ENCODE results near the gene SV2B. TPM values are rescaled to one million over a fixed set of nuclear protein-coding genes. Genes with fewer than 3 reads are reported as not detected.

SV2B gene
- total RNA-seq, 1 experiment from 2014 or later, result not detected

- Histone ChIP-seq H3K79me2 (ENCODE audit: low read depth) (no peaks in the 10 kb centered on the region), H3K4me1 (replicated peaks; ENCODE audit: insufficient read depth) (no peaks in the 10 kb centered on the region), H3K9me3 (ENCODE audit: insufficient read depth, low read depth) (no peaks in the 10 kb centered on the region), H3K27me3 (ENCODE audit: insufficient read depth, low read depth) (peaks cover 78% of the 10 kb centered on the region), H2AFZ (no peak overlapping the region), H3K9me2 (ENCODE audit: insufficient read depth) (no peaks in the 10 kb centered on the region), H3K27ac (no peak overlapping the region), H4K20me1 (ENCODE audit: insufficient read depth) (no peaks in the 10 kb centered on the region), H3K36me3 (ENCODE audit: low read depth) (no peaks in the 10 kb centered on the region), H3F3A (ENCODE audit: insufficient read depth, low read depth) (no peaks in the 10 kb centered on the region), H3K4me2 (no peak overlapping the region; the same call in 1 of the 2 replicates), H3K4me3 (no peak overlapping the region)
- no peak for DNase-seq
- TF ChIP-seq CTCF (conservative IDR thresholded peaks at IDR 0.05), result no peak
- ChIA-PET CTCF (no interaction called here), POLR2A (ENCODE audit: unreplicated experiment) (no interaction called here)
- BruUV-seq (replicated peaks), result no TSS peak
- intact Hi-C loops (cut with micrococcal nuclease; ENCODE audit: unreplicated experiment), result no loop called here
Observed at GRCh38 chr15:91100814-91101607, 954 bp downstream of the SV2B start.

- Histone ChIP-seq H3F3A (ENCODE audit: insufficient read depth, low read depth) (no peaks in the 10 kb centered on the region), H3K79me2 (ENCODE audit: low read depth) (no peaks in the 10 kb centered on the region), H3K27me3 (ENCODE audit: insufficient read depth, low read depth) (peaks cover 79% of the 10 kb centered on the region), H3K27ac (no peak overlapping the region), H3K9me3 (ENCODE audit: insufficient read depth, low read depth) (no peaks in the 10 kb centered on the region), H4K20me1 (ENCODE audit: insufficient read depth) (no peaks in the 10 kb centered on the region), H3K4me3 (no peak overlapping the region), H3K4me2 (no peak overlapping the region), H2AFZ (no peak overlapping the region), H3K4me1 (replicated peaks; ENCODE audit: insufficient read depth) (no peaks in the 10 kb centered on the region), H3K36me3 (ENCODE audit: low read depth) (no peaks in the 10 kb centered on the region), H3K9me2 (ENCODE audit: insufficient read depth) (no peaks in the 10 kb centered on the region)
- BruUV-seq (replicated peaks), result no TSS peak
- no peak for DNase-seq
- ChIA-PET CTCF (no interaction called here), POLR2A (ENCODE audit: unreplicated experiment) (no interaction called here)
- intact Hi-C loops (cut with micrococcal nuclease; ENCODE audit: unreplicated experiment), result no loop called here
- TF ChIP-seq EZH2 (IDR thresholded peaks at IDR 0.05; ENCODE audit: low read depth) (no peak), CTCF (conservative IDR thresholded peaks at IDR 0.05) (no peak)
Observed at GRCh38 chr15:91101608-91101920, 1.5 kb downstream of the SV2B start.

- Histone ChIP-seq H3K9me2 (ENCODE audit: insufficient read depth) (no peaks in the 10 kb centered on the region), H4K20me1 (ENCODE audit: insufficient read depth) (no peaks in the 10 kb centered on the region), H3K36me3 (ENCODE audit: low read depth) (no peaks in the 10 kb centered on the region), H3F3A (ENCODE audit: insufficient read depth, low read depth) (no peaks in the 10 kb centered on the region), H2AFZ (no peak overlapping the region), H3K4me3 (no peak overlapping the region), H3K79me2 (ENCODE audit: low read depth) (no peaks in the 10 kb centered on the region), H3K9me3 (ENCODE audit: insufficient read depth, low read depth) (no peaks in the 10 kb centered on the region), H3K27ac (no peak overlapping the region), H3K4me2 (no peak overlapping the region), H3K27me3 (ENCODE audit: insufficient read depth, low read depth) (peaks cover 76% of the 10 kb centered on the region), H3K4me1 (replicated peaks; ENCODE audit: insufficient read depth) (no peaks in the 10 kb centered on the region)
- no TSS peak for BruUV-seq (replicated peaks)
- no peak for TF ChIP-seq CTCF (conservative IDR thresholded peaks at IDR 0.05)
- TF ChIP-seq EZH2 (IDR thresholded peaks at IDR 0.05; ENCODE audit: low read depth), result no peak
- DNase-seq, result no peak
- intact Hi-C loops (cut with micrococcal nuclease; ENCODE audit: unreplicated experiment), result no loop called here
- POLR2A ChIA-PET (ENCODE audit: unreplicated experiment), result no interaction called here
- CTCF ChIA-PET, result no interaction called here
Observed at GRCh38 chr15:91102546-91103330, 2.7 kb downstream of the SV2B start.
